Glutamatergic neuron (in vitro differentiated cells): ENCODE results near the gene LIX1L. TPM values are rescaled to one million over a fixed set of nuclear protein-coding genes. Genes with fewer than 3 reads are reported as not detected.

ENCODE experiments used
- DNase-seq: peaks from one replicate; pipeline ENCODE4 v3.0.0; 2022
- H3K27ac Mint-ChIP-seq: one replicate; pipeline ENCODE4 v1.8.0; 2020; ENCODE audit warnings: mild to moderate bottlenecking, mixed read lengths, inconsistent platforms; ENCODE audit not compliant: unreplicated experiment
- H3K27me3 Mint-ChIP-seq: one replicate; pipeline ENCODE4 v1.8.0; 2020; ENCODE audit warnings: mild to moderate bottlenecking, moderate library complexity, mixed read lengths, inconsistent platforms; ENCODE audit not compliant: unreplicated experiment
- H3K36me3 Mint-ChIP-seq: one replicate; pipeline ENCODE4 v1.8.0; 2020; ENCODE audit warnings: mild to moderate bottlenecking, mixed read lengths, inconsistent platforms; ENCODE audit not compliant: unreplicated experiment
- H3K4me1 Mint-ChIP-seq: one replicate; pipeline ENCODE4 v1.8.0; 2020; ENCODE audit warnings: mild to moderate bottlenecking, low read depth, mixed read lengths, inconsistent platforms; ENCODE audit not compliant: unreplicated experiment
- H3K4me3 Mint-ChIP-seq: one replicate; pipeline ENCODE4 v1.8.0; 2020; ENCODE audit warnings: mild to moderate bottlenecking, mixed read lengths, inconsistent platforms; ENCODE audit not compliant: unreplicated experiment
- H3K9me3 Mint-ChIP-seq: one replicate; pipeline ENCODE4 v1.8.0; 2020; ENCODE audit warnings: mild to moderate bottlenecking, moderate library complexity, mixed read lengths, inconsistent platforms; ENCODE audit not compliant: unreplicated experiment
- CTCF ChIP-seq: fragments of 200-600 bp; sonication (generic); IDR thresholded peaks from one replicate; pipeline ENCODE4 v1.5.0; 2021; ENCODE audit not compliant: partially characterized antibody, unreplicated experiment
- total RNA-seq: library from RNA; stranded (reverse); fragmentation: NEBNext Ultra II Directional; extraction: Animal tissue kit (Norgen Biotek cat#: 25700); gene quantifications from one replicate; pipeline ENCODE4 v1.2.1, GENCODE V29; 2021; ENCODE audit not compliant: unreplicated experiment

LIX1L gene
- total RNA-seq, 1 donor from 2014 or later: 20.3 TPM

GRCh38 chr1:145963265-145964019 lies 5.6 kb upstream of the LIX1L start:
- H3K27me3 Mint-ChIP-seq: peaks cover 13% of the 10 kb centered on the region
- TF ChIP-seq CTCF: no peak
- no peak for DNase-seq
- peaks cover 16% of the 10 kb centered on the region for H3K9me3 Mint-ChIP-seq
- H3K27ac Mint-ChIP-seq: peak overlapping the region; percentile 88
- peaks cover 21% of the 10 kb centered on the region for H3K4me1 Mint-ChIP-seq
- H3K36me3 Mint-ChIP-seq: no peaks in the 10 kb centered on the region
- peak overlapping the region; percentile 92 for H3K4me3 Mint-ChIP-seq

GRCh38 chr1:145962157-145963102 lies 4.6 kb upstream of the LIX1L start:
- peak overlapping the region; percentile 50 for H3K27ac Mint-ChIP-seq
- H3K4me1 Mint-ChIP-seq: peaks cover 24% of the 10 kb centered on the region
- peaks cover 16% of the 10 kb centered on the region for H3K27me3 Mint-ChIP-seq
- peak overlapping the region; percentile 97 for H3K4me3 Mint-ChIP-seq
- TF ChIP-seq CTCF: no peak
- peaks cover 16% of the 10 kb centered on the region for H3K9me3 Mint-ChIP-seq
- DNase-seq: no peak
- H3K36me3 Mint-ChIP-seq: no peaks in the 10 kb centered on the region

- Mint-ChIP-seq H3K9me3 (peaks cover 19% of the 10 kb centered on the region), H3K36me3 (no peaks in the 10 kb centered on the region), H3K4me3 (peak overlapping the region; percentile 97), H3K27ac (no peak overlapping the region), H3K27me3 (peaks cover 16% of the 10 kb centered on the region), H3K4me1 (peaks cover 27% of the 10 kb centered on the region)
- TF ChIP-seq CTCF: no peak
- peak; percentile 33 for DNase-seq
These were observed 3.8 kb upstream of the LIX1L start for GRCh38 chr1:145961425-145962156.

GRCh38 chr1:145961109-145961424 lies 3.2 kb upstream of the LIX1L start:
- Mint-ChIP-seq H3K36me3 (no peaks in the 10 kb centered on the region), H3K9me3 (peaks cover 19% of the 10 kb centered on the region), H3K27me3 (peaks cover 16% of the 10 kb centered on the region), H3K4me3 (peak overlapping the region; percentile 97), H3K4me1 (peaks cover 27% of the 10 kb centered on the region), H3K27ac (peak overlapping the region; percentile 90)
- DNase-seq: peak; percentile 28
- no peak for TF ChIP-seq CTCF
